ENCODE data around the gene ACAP2. TPM values are rescaled to one million over a fixed set of nuclear protein-coding genes. Genes with fewer than 3 reads are reported as not detected.

Gene ACAP2
- total RNA-seq, 4 donors from 2014 or later = 63.1 to 79.6 (median 68.2) TPM

GRCh38 chr3:195250473-195251251 is 192.2 kb downstream of the ACAP2 start:
- no peak for TF ChIP-seq CTCF (IDR thresholded peaks at IDR 0.05; ENCODE audit: low read depth)

DNA sequence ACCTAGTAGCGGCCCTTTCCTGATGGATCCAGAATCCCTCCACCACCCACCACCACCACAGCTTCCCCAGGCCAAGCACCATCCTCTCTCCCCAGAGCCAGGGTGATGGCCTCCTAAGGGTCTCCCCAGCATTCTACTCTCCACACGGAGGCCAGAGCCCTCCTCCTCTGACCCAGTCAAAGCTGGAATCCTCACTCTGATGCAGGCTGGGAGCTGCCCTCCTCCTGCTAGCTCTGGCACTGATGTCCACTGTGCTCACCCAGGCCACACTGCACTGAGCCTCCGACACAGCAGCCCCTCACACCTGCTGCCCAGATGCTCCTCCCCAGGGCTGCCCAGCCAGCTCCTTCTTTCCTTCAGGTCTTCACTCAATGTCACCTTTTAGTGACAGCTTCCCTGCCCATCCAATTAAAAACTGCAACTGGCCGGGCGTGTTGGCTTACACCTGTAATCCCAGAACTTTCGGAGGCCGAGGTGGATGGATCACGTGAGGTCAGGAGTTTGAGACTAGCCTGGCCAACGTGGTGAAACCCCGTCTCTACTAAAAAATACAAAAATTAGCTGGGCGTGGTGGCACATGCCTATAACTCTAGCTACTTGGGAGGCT is 192.9 kb downstream of the ACAP2 start:
- TF ChIP-seq CTCF (IDR thresholded peaks at IDR 0.05; ENCODE audit: low read depth) = no peak

DNA sequence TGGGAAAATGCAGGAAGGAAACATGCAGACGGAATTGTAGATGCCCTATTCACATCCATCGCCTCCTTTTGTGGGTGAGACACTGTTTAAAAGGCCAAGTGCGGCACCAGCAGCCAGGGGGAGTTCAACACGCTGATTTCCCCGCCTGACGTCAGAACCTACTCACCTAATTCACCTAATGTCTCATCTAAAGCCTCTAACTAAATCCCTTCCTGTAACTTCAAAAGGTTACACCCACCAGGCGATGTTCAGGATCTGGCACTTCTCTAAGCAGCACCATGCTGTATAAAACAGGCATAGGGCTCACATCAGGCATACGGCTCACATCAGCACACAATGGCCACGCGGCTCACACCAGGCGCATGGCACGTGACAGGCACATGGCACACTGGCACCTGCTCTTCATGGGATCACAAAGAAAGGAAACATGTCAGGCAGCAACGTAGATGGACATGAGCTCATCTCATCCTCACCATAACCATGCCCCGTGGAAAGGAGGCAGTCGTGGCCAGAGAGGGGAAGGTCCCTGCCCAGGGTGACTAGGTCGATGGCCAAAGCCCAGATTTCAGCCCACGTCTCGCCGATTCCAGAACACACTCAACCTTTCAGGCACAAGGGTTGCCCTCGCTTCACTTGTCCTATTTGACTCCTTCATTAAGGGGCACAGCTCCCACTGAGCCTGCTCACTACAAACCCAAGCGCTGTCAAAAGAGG is 193.6 kb downstream of the ACAP2 start:
- TF ChIP-seq CTCF (IDR thresholded peaks at IDR 0.05; ENCODE audit: low read depth) = no peak

GRCh38 chr3:195248281-195248680 is 194.5 kb downstream of the ACAP2 start:
- TF ChIP-seq CTCF (IDR thresholded peaks at IDR 0.05; ENCODE audit: low read depth) = no peak

DNA sequence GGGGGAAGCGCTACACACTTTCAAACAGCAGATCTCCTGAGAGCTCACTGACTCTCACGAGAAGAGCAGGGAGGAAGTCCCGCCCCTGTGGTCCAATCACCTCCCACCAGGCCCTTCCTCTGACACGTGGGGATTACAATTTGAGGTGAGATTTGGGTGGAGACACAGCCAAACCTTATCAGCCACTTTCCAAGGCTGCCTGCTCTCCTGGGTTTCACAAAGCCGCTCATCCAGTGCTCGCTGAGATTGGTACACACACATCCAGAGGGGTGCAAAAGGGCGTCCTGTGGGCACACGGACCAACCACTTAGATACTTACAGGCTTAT is 195.0 kb downstream of the ACAP2 start:
- no peak for TF ChIP-seq CTCF (IDR thresholded peaks at IDR 0.05; ENCODE audit: low read depth)

- no peak for TF ChIP-seq CTCF (IDR thresholded peaks at IDR 0.05; ENCODE audit: low read depth)
These were observed 195.5 kb downstream of the ACAP2 start for GRCh38 chr3:195247086-195247862.
